GM18520 (cell line): ENCODE data around the gene CEP170B.
"Not testable (repeated sequence)": the region's sequence is repeated elsewhere in the genome, so short reads cannot be mapped to it uniquely, and the experiment has no call there.

Source experiments
- ATAC-seq: cut with Tn5 transposase; IDR thresholded peaks from one replicate; pipeline ENCODE4 v1.9.1; 2021; ENCODE audit not compliant: unreplicated experiment

The CEP170B gene

GRCh38 chr14:104865081-104865630, at the start of gene CEP170B:
TSS of gene CEP170B (plus strand) at chr14:104865268. CDS start at chr14:104868451, 3,183 bp downstream.
- no peak for ATAC-seq

- ATAC-seq, result no peak
Observed at GRCh38 chr14:104816616-104816884, 48.5 kb upstream of the CEP170B start.

- ATAC-seq, result no peak
Observed at GRCh38 chr14:104817930-104818713, 46.9 kb upstream of the CEP170B start.

- ATAC-seq, result no peak
Observed at GRCh38 chr14:104818714-104819161, 46.3 kb upstream of the CEP170B start.

- no peak for ATAC-seq
Observed at GRCh38 chr14:104819361-104819781, 45.7 kb upstream of the CEP170B start.

GRCh38 chr14:104820669-104821228, 44.3 kb upstream of the CEP170B start:
- no peak for ATAC-seq

- no peak for ATAC-seq
Observed at GRCh38 chr14:104821229-104821945, 43.7 kb upstream of the CEP170B start.

- ATAC-seq, result no peak
Observed at GRCh38 chr14:104821971-104822608, 43.0 kb upstream of the CEP170B start.

GRCh38 chr14:104822821-104823615, 42.0 kb upstream of the CEP170B start:
- ATAC-seq, result no peak

GRCh38 chr14:104824353-104824997, 40.6 kb upstream of the CEP170B start:
- ATAC-seq, result no peak

GRCh38 chr14:104826189-104826860, 38.7 kb upstream of the CEP170B start:
- no peak for ATAC-seq

GRCh38 chr14:104826861-104827176, 38.2 kb upstream of the CEP170B start:
- no peak for ATAC-seq

GRCh38 chr14:104827177-104828055, 37.7 kb upstream of the CEP170B start:
- ATAC-seq, result no peak

GRCh38 chr14:104830781-104831180, 34.3 kb upstream of the CEP170B start:
- ATAC-seq, result no peak

GRCh38 chr14:104836171-104836935, 28.7 kb upstream of the CEP170B start:
- not testable (repeated sequence) for ATAC-seq

- ATAC-seq, result no peak
Observed at GRCh38 chr14:104841730-104842129, 23.3 kb upstream of the CEP170B start.

- ATAC-seq, result no peak
Observed at GRCh38 chr14:104843006-104843405, 22.1 kb upstream of the CEP170B start.
